SJCRH30 (cell line): ENCODE data around the gene ATP8A1. TPM values are rescaled to one million over a fixed set of nuclear protein-coding genes. Genes with fewer than 3 reads are reported as not detected.
A peak's percentile ranks its signal among the peaks of the same experiment; 100 is the strongest.
"Not testable (repeated sequence)": the region's sequence is repeated elsewhere in the genome, so short reads cannot be mapped to it uniquely, and the experiment has no call there.

Experiments used
- DNase-seq, 2 experiments: peaks; one replicate each; pipeline ENCODE4 v3.0.0-alpha.2; 2015 to 2020
- H3K27ac ChIP-seq: fragments of 250-450 bp; sonication (Bioruptor Pico); 2 replicates; pipeline ENCODE4 v1.5.1; 2020; ENCODE audit warnings: mild to moderate bottlenecking, moderate library complexity
- H3K27me3 ChIP-seq: fragments of 250-450 bp; sonication (Bioruptor Pico); 2 replicates; pipeline ENCODE4 v1.5.1; 2020; ENCODE audit warnings: mild to moderate bottlenecking, moderate library complexity
- H3K36me3 ChIP-seq: fragments of 250-450 bp; sonication (Bioruptor Pico); 2 replicates; pipeline ENCODE4 v1.5.1; 2020; ENCODE audit warnings: mild to moderate bottlenecking, moderate library complexity
- H3K4me1 ChIP-seq: fragments of 250-450 bp; sonication (Bioruptor Pico); 2 replicates; pipeline ENCODE4 v1.5.1; 2020; ENCODE audit warnings: mild to moderate bottlenecking, moderate library complexity
- H3K4me3 ChIP-seq: fragments of 250-450 bp; sonication (Bioruptor Pico); 2 replicates; pipeline ENCODE4 v1.5.1; 2020; ENCODE audit warnings: mild to moderate bottlenecking, moderate library complexity
- H3K9me3 ChIP-seq: fragments of 250-450 bp; sonication (Bioruptor Pico); replicated peaks from 2 replicates; pipeline ENCODE4 v1.5.1; 2020; ENCODE audit warnings: mild to moderate bottlenecking, moderate library complexity
- total RNA-seq: library from RNA; depleted of rRNA; stranded (reverse); fragments of >200 nt; shearing (Covaris generic); gene quantifications from 2 replicates; pipeline ENCODE4 v1.2.3, GENCODE V29; 2014

Gene ATP8A1
- total RNA-seq, 1 experiment from 2014 or later: 0.20 TPM

DNA sequence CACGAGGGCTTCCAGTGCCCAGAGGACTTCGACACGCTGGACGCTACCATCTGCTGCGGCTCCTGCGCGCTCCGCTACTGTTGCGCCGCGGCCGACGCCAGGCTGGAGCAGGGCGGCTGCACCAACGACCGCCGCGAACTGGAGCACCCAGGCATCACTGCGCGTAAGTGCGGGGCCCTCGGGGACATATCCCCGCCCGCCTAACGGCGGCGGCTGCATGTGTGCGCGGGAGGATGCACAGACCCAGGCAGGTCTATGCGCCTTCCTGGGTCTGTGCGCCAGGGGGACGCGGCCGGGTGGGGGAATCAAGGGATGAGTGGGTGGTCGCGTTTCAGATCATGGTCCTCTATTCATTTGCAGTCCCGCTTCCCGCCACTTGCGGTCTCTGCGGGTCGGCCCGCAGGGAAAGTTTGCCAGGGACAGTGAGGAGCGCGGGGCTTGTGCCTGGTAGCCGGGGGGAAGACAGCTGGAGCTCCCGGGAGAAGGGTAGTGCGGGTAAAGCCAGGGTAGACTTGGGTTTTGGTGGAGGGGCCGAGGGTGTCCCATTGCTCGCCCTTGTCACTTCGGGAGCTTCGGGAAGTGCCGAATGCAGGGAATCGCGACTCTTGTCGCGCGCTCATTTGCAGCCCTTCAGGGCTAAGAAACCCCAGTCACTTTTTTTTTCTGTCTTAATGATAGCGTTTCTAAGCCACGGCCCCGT, 258.6 kb downstream of the ATP8A1 start:
- Histone ChIP-seq H3K9me3 (no peaks in the 10 kb centered on the region), H3K36me3 (no peaks in the 10 kb centered on the region), H3K4me3 (no peak overlapping the region), H3K27ac (no peak overlapping the region), H3K27me3 (no peaks in the 10 kb centered on the region), H3K4me1 (no peaks in the 10 kb centered on the region)
- DNase-seq: no peak

- Histone ChIP-seq H3K27me3 (no peaks in the 10 kb centered on the region), H3K36me3 (no peaks in the 10 kb centered on the region), H3K4me3 (no peak overlapping the region), H3K4me1 (no peaks in the 10 kb centered on the region), H3K9me3 (no peaks in the 10 kb centered on the region), H3K27ac (no peak overlapping the region)
- no peak for DNase-seq
These were observed 259.2 kb downstream of the ATP8A1 start for GRCh38 chr4:42397635-42398170.

DNA sequence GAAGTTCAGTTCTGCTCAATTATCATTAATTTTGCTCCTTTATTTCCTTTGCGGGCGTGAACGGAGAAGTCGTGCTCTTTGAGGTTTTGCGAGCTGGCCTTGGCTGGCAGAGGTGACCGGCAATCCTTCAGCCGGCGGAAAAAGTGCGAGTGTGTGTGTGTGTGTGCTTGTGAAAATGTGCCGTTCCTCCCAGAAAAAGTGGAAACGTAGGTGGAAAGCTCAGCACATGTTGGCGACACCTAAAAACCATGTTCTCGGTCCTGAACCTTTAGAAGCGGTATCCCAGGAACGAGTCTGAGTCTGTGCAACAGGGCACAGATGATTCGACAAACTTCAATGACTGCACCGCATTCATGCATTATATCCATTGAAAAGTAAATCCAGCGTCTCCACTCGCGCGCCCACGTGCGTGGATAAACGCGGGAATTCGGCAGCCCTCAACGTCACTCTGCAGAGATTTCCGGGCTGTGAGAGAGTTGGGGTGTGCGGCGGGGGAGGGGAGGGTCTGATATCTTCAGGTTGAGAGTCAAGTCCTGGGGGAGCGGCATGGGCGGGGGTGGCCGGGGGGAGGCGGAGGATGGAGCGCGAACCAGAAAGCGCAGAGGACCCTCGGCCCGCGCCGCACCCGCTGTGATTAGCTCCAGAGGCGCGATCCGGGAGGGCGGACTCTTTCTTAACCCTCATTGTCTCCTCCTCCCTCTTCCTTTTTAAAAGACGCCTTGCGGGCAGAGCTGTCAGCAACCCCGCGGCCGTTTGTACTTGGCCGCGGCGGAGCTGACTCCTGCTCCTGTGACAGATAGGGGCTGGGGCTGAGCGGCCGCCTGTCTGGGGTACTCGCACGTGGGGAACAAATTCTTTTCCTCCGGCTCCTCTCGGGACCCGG, 259.9 kb downstream of the ATP8A1 start, which contains the start of gene SHISA3:
SHISA3 (plus strand) TSS at position 737 of the 883 bp plus-strand sequence. CDS start 569 bp downstream, outside the sequence.
- no peaks in the 10 kb centered on the region for H3K4me1 ChIP-seq
- H3K27ac ChIP-seq: no peak within 1 kb of the TSS
- H3K9me3 ChIP-seq: no peaks in the 10 kb centered on the region
- H3K36me3 ChIP-seq: no peaks in the 10 kb centered on the region
- peaks cover 2% of the 10 kb centered on the region; the same call in 1 of the 2 replicates for H3K27me3 ChIP-seq
- H3K4me3 ChIP-seq: no peak within 1 kb of the TSS
- no peak for DNase-seq

DNA sequence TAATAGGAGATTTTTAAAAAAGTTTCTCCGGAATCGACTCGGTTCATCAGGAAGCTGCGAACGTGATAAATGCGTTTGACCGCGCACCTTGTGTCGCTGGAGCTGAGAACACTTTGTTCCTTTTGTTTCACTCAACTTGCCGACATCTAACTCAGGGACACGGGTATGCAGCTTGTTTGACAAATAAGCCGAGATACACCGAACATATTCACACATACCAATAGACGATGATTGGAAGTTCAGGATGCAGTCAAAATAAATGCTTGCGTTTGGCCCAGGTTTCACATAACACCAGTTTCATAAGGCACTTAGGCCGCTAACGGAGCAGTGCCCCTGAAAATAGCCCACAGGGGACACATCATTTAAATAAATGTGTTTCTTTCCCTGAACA, 260.5 kb downstream of the ATP8A1 start:
- Histone ChIP-seq H3K4me1 (no peaks in the 10 kb centered on the region), H3K27me3 (peaks cover 2% of the 10 kb centered on the region; the same call in 1 of the 2 replicates), H3K9me3 (no peaks in the 10 kb centered on the region), H3K4me3 (no peak overlapping the region), H3K27ac (no peak overlapping the region), H3K36me3 (no peaks in the 10 kb centered on the region)
- no peak for DNase-seq

DNA sequence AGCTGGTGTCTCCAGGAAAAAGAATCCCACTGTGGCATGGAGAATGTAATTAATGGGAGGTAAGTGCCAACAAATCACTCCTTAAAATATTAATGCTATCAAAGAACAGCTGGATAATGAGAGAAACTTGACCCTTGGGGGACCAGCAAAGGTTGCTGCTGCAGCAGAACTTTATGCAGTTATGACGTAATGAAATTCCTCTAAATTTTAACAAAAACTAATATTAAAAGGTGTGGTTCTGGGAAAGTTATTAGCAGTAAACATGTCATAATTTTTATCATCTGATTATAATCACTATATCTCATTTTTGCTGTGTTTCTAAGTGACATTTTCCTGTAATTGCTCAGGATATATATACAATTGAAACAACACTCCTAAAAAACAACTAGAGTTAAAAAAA, 261.3 kb downstream of the ATP8A1 start:
- Histone ChIP-seq H3K27me3 (peaks cover 4% of the 10 kb centered on the region), H3K4me3 (no peak overlapping the region), H3K9me3 (no peaks in the 10 kb centered on the region)

GRCh38 chr4:42392436-42392835, 264.5 kb downstream of the ATP8A1 start:
- H3K36me3 ChIP-seq: no peaks in the 10 kb centered on the region
- no peak for DNase-seq
- H3K27me3 ChIP-seq: peaks cover 17% of the 10 kb centered on the region
- no peaks in the 10 kb centered on the region for H3K4me1 ChIP-seq
- H3K27ac ChIP-seq: no peak overlapping the region
- no peak overlapping the region for H3K4me3 ChIP-seq
- H3K9me3 ChIP-seq: no peaks in the 10 kb centered on the region

More for the DNA sequence above, 261.3 kb downstream of the ATP8A1 start:
- Histone ChIP-seq H3K27ac (no peak overlapping the region), H3K36me3 (no peaks in the 10 kb centered on the region), H3K4me1 (no peaks in the 10 kb centered on the region)
- DNase-seq: no peak

GRCh38 chr4:42391981-42392380, 264.9 kb downstream of the ATP8A1 start:
- H3K4me3 ChIP-seq: no peak overlapping the region
- no peaks in the 10 kb centered on the region for H3K9me3 ChIP-seq
- no peaks in the 10 kb centered on the region for H3K36me3 ChIP-seq
- H3K27ac ChIP-seq: no peak overlapping the region
- H3K27me3 ChIP-seq: peaks cover 17% of the 10 kb centered on the region
- DNase-seq: no peak
- no peaks in the 10 kb centered on the region for H3K4me1 ChIP-seq

DNA sequence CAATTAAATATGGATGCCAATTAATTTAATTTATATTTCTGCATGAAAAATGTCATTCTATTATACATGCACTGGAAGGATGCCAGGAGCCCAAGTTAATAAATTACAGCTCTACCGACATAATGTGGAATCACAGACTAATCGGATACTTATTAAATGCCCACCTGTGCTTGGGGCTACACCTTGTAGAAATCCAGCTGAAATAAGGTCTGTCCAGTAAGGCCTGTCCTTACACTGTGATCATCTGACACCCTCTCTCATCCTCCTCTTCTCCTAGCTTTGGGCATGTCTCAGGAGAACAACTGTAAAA, 265.6 kb downstream of the ATP8A1 start:
- H3K27ac ChIP-seq: no peak overlapping the region
- no peak overlapping the region for H3K4me3 ChIP-seq
- H3K4me1 ChIP-seq: no peaks in the 10 kb centered on the region
- H3K27me3 ChIP-seq: peaks cover 17% of the 10 kb centered on the region
- H3K9me3 ChIP-seq: no peaks in the 10 kb centered on the region
- no peak for DNase-seq
- no peaks in the 10 kb centered on the region for H3K36me3 ChIP-seq

DNA sequence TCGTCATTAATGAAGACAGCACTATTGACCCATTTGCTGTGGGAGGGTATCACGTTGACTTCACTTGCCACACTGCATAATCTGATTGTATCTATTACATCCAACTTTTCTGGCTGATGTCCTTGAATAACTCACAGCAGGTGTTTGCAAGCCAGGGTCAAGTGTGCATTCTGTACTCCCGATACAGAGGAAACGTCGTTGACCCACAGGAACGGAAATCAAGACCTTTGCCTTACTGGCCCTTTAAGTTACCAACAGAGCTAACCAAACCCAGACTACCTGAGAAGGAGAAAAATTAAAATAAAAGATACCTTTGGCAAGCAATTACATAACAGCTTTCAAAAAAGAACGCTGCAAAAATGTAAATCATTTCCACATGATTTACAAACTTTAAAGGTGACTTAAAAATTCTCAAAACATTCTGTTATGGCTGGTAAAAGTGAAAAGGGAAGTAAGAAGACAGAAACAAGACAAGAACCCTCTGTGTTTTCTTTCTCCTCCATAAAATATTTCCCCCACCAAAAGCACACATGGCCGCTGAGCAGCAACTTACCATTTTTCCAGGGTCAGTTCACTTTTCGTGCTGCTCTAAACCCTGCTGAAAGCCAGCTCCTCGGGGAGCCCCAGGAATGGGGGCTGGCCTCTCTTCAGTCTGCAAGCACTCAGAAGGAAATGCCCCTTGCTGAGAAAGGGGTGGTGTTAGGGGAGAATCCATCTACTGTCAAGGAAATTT, 266.1 kb downstream of the ATP8A1 start:
- Histone ChIP-seq H3K4me3 (no peak overlapping the region), H3K27me3 (peaks cover 17% of the 10 kb centered on the region), H3K9me3 (no peaks in the 10 kb centered on the region), H3K4me1 (no peaks in the 10 kb centered on the region), H3K27ac (no peak overlapping the region), H3K36me3 (no peaks in the 10 kb centered on the region)
- DNase-seq: no peak

- Histone ChIP-seq H3K4me3 (no peak overlapping the region), H3K36me3 (no peaks in the 10 kb centered on the region), H3K4me1 (no peaks in the 10 kb centered on the region), H3K27ac (no peak overlapping the region), H3K9me3 (no peaks in the 10 kb centered on the region), H3K27me3 (peaks cover 13% of the 10 kb centered on the region)
- no peak for DNase-seq
These were observed 271.4 kb downstream of the ATP8A1 start for GRCh38 chr4:42385516-42385915.

GRCh38 chr4:42381666-42382065, 275.2 kb downstream of the ATP8A1 start:
- H3K9me3 ChIP-seq: no peaks in the 10 kb centered on the region
- no peaks in the 10 kb centered on the region for H3K27me3 ChIP-seq
- no peak overlapping the region for H3K4me3 ChIP-seq
- no peaks in the 10 kb centered on the region for H3K4me1 ChIP-seq
- H3K36me3 ChIP-seq: no peaks in the 10 kb centered on the region
- DNase-seq: no peak
- H3K27ac ChIP-seq: no peak overlapping the region

- Histone ChIP-seq H3K27me3 (no peaks in the 10 kb centered on the region), H3K36me3 (no peaks in the 10 kb centered on the region), H3K9me3 (no peaks in the 10 kb centered on the region), H3K27ac (no peak overlapping the region), H3K4me3 (no peak overlapping the region), H3K4me1 (no peaks in the 10 kb centered on the region)
- DNase-seq: no peak
These were observed 279.4 kb downstream of the ATP8A1 start for GRCh38 chr4:42377497-42377896.

DNA sequence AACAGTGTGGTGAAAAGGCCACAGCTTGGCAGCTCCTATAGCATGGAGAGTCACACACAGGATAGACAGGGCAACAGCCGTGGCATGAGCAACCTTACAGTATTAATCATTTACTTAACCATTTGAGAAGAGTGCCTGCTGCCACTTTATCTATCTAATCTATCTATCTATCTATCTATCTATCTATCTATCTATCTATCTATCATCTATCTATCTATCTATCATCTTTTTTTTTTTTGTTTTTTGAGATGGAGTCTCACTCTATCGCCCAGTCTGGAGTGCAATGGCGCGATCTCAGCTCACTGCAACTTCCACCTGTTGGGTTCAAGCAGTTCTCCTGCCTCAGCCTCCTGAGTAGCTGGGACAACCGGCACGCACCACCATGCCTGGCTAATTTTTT, 284.6 kb downstream of the ATP8A1 start:
- not testable (repeated sequence) for DNase-seq, H3K4me3 ChIP-seq, H3K36me3 ChIP-seq, H3K27ac ChIP-seq, H3K27me3 ChIP-seq, H3K4me1 ChIP-seq, H3K9me3 ChIP-seq

GRCh38 chr4:42371305-42372252, 285.3 kb downstream of the ATP8A1 start:
- Histone ChIP-seq H3K4me3 (no peak overlapping the region), H3K9me3 (no peaks in the 10 kb centered on the region), H3K4me1 (no peaks in the 10 kb centered on the region), H3K27me3 (no peaks in the 10 kb centered on the region; the same call in 1 of the 2 replicates), H3K36me3 (no peaks in the 10 kb centered on the region), H3K27ac (no peak overlapping the region)
- DNase-seq: peak in 1 of 2 experiments; percentile 42
